Trophoblast cell (in vitro differentiated cells and primary cell): ENCODE results near the gene AAK1.

Source experiments
- DNase-seq, 2 donors: peaks; one replicate each; pipeline ENCODE4 v3.0.0-alpha.2; 2016
- H2AFZ ChIP-seq: 2 replicates; pipeline ENCODE4 v1.6.1; 2013; ENCODE audit warnings: low read length, moderate library complexity, mild to moderate bottlenecking; ENCODE audit not compliant: insufficient read depth, poor library complexity
- H2AK5ac ChIP-seq: 2 replicates; pipeline ENCODE4 v1.6.1; 2013; ENCODE audit warnings: mild to moderate bottlenecking, low read length
- H2BK120ac ChIP-seq: 2 replicates; pipeline ENCODE4 v1.6.1; 2013; ENCODE audit warnings: low read length, mild to moderate bottlenecking, moderate library complexity; ENCODE audit not compliant: insufficient read depth, poor library complexity
- H2BK12ac ChIP-seq: 2 replicates; pipeline ENCODE4 v1.6.1; 2013; ENCODE audit warnings: mild to moderate bottlenecking, low read length, moderate library complexity
- H2BK5ac ChIP-seq: 2 replicates; pipeline ENCODE4 v1.6.1; 2013; ENCODE audit warnings: low read length, low read depth, moderate library complexity, mild to moderate bottlenecking; ENCODE audit not compliant: poor library complexity
- H3K14ac ChIP-seq: 2 replicates; pipeline ENCODE4 v1.6.1; 2013; ENCODE audit warnings: mild to moderate bottlenecking, low read length
- H3K18ac ChIP-seq: 2 replicates; pipeline ENCODE4 v1.6.1; 2013; ENCODE audit warnings: mild to moderate bottlenecking, low read length
- H3K23ac ChIP-seq: 2 replicates; pipeline ENCODE4 v1.6.1; 2013; ENCODE audit warnings: low read length
- H3K27ac ChIP-seq: 2 replicates; pipeline ENCODE4 v1.5.1; 2013; ENCODE audit warnings: low read depth, mild to moderate bottlenecking, inconsistent platforms, low read length, moderate library complexity
- H3K27me3 ChIP-seq: 2 replicates; pipeline ENCODE4 v1.6.1; 2013; ENCODE audit warnings: inconsistent platforms, mild to moderate bottlenecking, low read length, moderate library complexity; ENCODE audit not compliant: insufficient read depth
- H3K36me3 ChIP-seq, 2 experiments: 1 replicate in 1 of 2; 2 replicates in 1 of 2; pipeline ENCODE4 v1.6.1; 2013; ENCODE audit warnings: low read length in 2 of 2, mild to moderate bottlenecking in 2 of 2, moderate library complexity in 1 of 2; ENCODE audit not compliant: insufficient read depth in 2 of 2, control insufficient read depth in 1 of 2
- H3K4ac ChIP-seq: 2 replicates; pipeline ENCODE4 v1.6.1; 2013; ENCODE audit warnings: low read depth, mild to moderate bottlenecking, low read length, moderate library complexity
- H3K4me1 ChIP-seq, 2 experiments: 1 replicate in 1 of 2; 2 replicates in 1 of 2; pipeline ENCODE4 v1.6.1; 2013; ENCODE audit warnings: low read length in 2 of 2, mild to moderate bottlenecking in 2 of 2, moderate library complexity in 1 of 2; ENCODE audit not compliant: insufficient read depth in 2 of 2, control insufficient read depth in 1 of 2
- H3K4me2 ChIP-seq: 2 replicates; pipeline ENCODE4 v1.6.1; 2013; ENCODE audit warnings: inconsistent platforms, mild to moderate bottlenecking, low read length, moderate library complexity
- H3K4me3 ChIP-seq: 2 replicates; pipeline ENCODE4 v1.5.1; 2013; ENCODE audit warnings: mild to moderate bottlenecking, low read depth, low read length, inconsistent platforms
- H3K79me1 ChIP-seq: one replicate; pipeline ENCODE4 v1.6.1; 2013; ENCODE audit warnings: low read length
- H3K79me2 ChIP-seq: 2 replicates; pipeline ENCODE4 v1.6.1; 2013; ENCODE audit warnings: low read length, mild to moderate bottlenecking; ENCODE audit not compliant: control insufficient read depth, insufficient read depth, poor library complexity
- H3K9ac ChIP-seq: 2 replicates; pipeline ENCODE4 v1.6.1; 2013; ENCODE audit warnings: mild to moderate bottlenecking, low read length
- H3K9me3 ChIP-seq: 2 replicates; pipeline ENCODE4 v1.6.1; 2013; ENCODE audit warnings: low read depth, mild to moderate bottlenecking, control low read depth, inconsistent platforms, low read length; ENCODE audit not compliant: insufficient read depth
- H4K12ac ChIP-seq: 2 replicates; pipeline ENCODE4 v1.6.1; 2013; ENCODE audit warnings: low read depth, mild to moderate bottlenecking, low read length, moderate library complexity
- H4K8ac ChIP-seq: 2 replicates; pipeline ENCODE4 v1.6.1; 2013; ENCODE audit warnings: low read depth, mild to moderate bottlenecking, low read length, moderate library complexity
- H4K91ac ChIP-seq: one replicate; pipeline ENCODE4 v1.6.1; 2013; ENCODE audit warnings: low read depth, mild to moderate bottlenecking, low read length, moderate library complexity
- whole genome bisulfite sequencing: extraction: QIAGEN DNeasy Blood & Tissue Kit; methylation state at CpG from one replicate; pipeline ENCODE4 v1.1.7; 2013; ENCODE audit warnings: missing lambda C conversion rate; ENCODE audit not compliant: insufficient read length, insufficient coverage; ENCODE audit errors: extremely low coverage; 5-methylcytosine and 5-hydroxymethylcytosine counted together

The AAK1 gene

DNA sequence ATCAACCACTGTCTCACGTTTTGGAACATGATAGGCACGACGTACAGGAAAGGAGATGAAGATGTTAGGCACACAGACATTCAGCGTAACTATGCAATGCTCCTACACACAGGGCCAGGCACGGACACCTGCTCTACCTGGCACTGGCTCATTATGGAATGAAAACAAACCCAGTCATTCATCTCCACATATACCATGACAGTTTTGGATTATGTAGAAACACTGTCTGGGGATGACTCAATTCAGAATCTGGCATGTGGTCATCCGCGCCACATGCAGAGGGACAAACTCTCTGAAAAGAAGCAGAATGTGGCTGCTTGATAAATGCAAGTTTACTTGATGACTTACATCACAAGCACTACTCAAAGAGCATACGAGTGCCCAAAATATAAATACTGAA is 176.8 kb downstream of the AAK1 start:
- H3K27me3 ChIP-seq = no peaks in the 10 kb centered on the region
- H2BK5ac ChIP-seq = no peak overlapping the region
- H3K27ac ChIP-seq = no peak overlapping the region
- no peak overlapping the region for H3K4me3 ChIP-seq
- no CpG with 5 or more reads among the region's 8 CpGs for WGBS
- no peak overlapping the region for H4K8ac ChIP-seq
- H3K79me1 ChIP-seq = peaks cover 2% of the 10 kb centered on the region
- H2BK120ac ChIP-seq = no peak overlapping the region
- H3K79me2 ChIP-seq = no peaks in the 10 kb centered on the region
- no peak overlapping the region for H2AFZ ChIP-seq
- no peak overlapping the region for H2BK12ac ChIP-seq
- no peak overlapping the region for H4K91ac ChIP-seq
- H3K14ac ChIP-seq = no peak overlapping the region
- no peak overlapping the region for H3K18ac ChIP-seq
- H2AK5ac ChIP-seq = no peak overlapping the region
- peaks cover 11 to 14% of the 10 kb centered on the region in 2 experiments for H3K36me3 ChIP-seq
- no peak overlapping the region for H3K4ac ChIP-seq
- H3K9me3 ChIP-seq = no peaks in the 10 kb centered on the region
- H3K23ac ChIP-seq = no peak overlapping the region
- peak in 1 of 2 donors; percentile 8 for DNase-seq
- H3K4me2 ChIP-seq = no peak overlapping the region
- H3K9ac ChIP-seq = no peak overlapping the region
- no peak overlapping the region for H4K12ac ChIP-seq
- no peaks in the 10 kb centered on the region for H3K4me1 ChIP-seq

DNA sequence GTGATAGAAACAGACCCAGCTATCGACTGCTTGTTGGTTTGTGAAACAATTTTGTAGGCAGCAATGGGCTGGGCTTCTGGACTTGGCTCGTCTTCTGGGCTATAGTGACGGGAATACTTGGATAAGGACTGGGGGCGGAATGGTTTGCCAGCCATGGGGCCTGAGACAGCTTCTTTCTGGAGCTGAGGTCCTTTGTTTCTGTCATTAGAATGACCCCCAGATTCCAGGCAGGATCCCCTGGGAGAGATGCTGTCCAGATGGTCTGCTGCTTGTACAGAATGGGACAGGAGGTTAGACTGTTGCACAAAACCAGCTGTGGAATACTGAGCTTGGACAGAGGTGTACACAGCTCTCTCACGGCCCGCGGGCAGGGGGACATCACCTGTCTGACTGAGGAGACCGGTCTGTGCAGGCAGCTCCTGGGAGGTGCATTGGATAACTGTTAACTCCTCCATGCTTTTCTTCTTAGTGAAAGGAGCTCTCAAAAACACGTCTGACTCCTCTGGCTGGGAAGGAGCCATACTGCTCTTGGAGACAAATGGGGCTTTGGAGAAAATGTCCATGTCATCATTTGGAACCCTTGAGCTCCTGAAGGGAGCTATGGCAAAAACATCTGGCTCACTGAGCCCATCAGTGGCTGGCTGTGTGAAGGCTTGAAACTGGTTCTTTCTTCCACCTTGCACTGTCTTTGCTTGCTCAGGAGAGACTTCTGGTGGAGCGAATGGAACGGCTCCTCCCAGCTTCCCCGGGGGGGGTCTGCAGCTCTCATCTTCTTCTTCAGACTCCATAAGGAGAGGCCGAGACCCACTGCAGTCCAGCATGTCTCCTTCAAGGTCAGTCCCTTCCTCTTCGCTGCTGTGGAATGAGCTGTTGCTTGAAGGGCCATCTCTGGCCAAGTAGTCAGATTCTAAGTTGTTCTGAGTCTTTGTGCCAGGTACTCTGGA is 177.8 kb downstream of the AAK1 start:
- DNase-seq = no peak

DNA sequence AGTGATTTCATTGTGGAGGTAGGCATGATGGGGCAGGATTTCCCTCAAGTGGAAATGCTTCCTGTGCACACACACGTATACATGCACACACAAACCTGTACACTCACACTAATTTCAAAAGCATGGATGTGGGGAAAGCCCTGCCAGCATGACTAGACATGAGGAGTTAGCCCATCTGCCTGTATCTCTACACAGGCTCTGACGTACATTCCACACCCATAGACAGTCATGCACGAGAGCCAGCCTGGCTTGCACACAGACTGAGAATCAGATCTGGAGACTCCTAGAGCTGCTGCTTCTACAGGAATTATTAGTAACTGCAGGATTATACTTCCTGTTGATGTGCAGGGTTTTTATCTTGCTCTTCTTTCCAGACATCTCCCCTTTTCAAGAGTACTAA is 179.0 kb downstream of the AAK1 start:
- Histone ChIP-seq H2AK5ac (no peak overlapping the region), H3K9me3 (no peaks in the 10 kb centered on the region), H3K14ac (no peak overlapping the region), H3K27ac (no peak overlapping the region), H4K8ac (no peak overlapping the region), H2BK12ac (no peak overlapping the region), H3K36me3 (peaks cover 11 to 14% of the 10 kb centered on the region in 2 experiments), H2BK120ac (no peak overlapping the region), H2BK5ac (no peak overlapping the region), H3K9ac (no peak overlapping the region), H4K91ac (no peak overlapping the region), H3K23ac (no peak overlapping the region), H2AFZ (no peak overlapping the region), H3K4me1 (no peaks in the 10 kb centered on the region), H3K4me2 (no peak overlapping the region), H4K12ac (no peak overlapping the region), H3K79me2 (no peaks in the 10 kb centered on the region), H3K79me1 (peaks cover 2% of the 10 kb centered on the region), H3K18ac (no peak overlapping the region), H3K27me3 (no peaks in the 10 kb centered on the region), H3K4ac (no peak overlapping the region), H3K4me3 (no peak overlapping the region)
- no CpG with 5 or more reads among the region's 3 CpGs for whole genome bisulfite sequencing
- DNase-seq = peak; percentile 81 to 82

More for the DNA sequence above, 177.8 kb downstream of the AAK1 start:
- Histone ChIP-seq H2BK120ac (no peak overlapping the region), H3K27ac (no peak overlapping the region), H3K23ac (no peak overlapping the region), H2AFZ (no peak overlapping the region), H3K4me1 (no peaks in the 10 kb centered on the region), H3K9me3 (no peaks in the 10 kb centered on the region), H3K4ac (no peak overlapping the region), H4K91ac (no peak overlapping the region), H3K4me3 (no peak overlapping the region), H2BK12ac (no peak overlapping the region), H3K79me2 (no peaks in the 10 kb centered on the region), H3K9ac (no peak overlapping the region), H3K36me3 (peaks cover 11 to 14% of the 10 kb centered on the region in 2 experiments), H3K4me2 (no peak overlapping the region), H3K18ac (no peak overlapping the region), H2AK5ac (no peak overlapping the region), H2BK5ac (no peak overlapping the region), H4K12ac (peak overlapping the region; percentile 44), H3K79me1 (peaks cover 2% of the 10 kb centered on the region), H4K8ac (no peak overlapping the region), H3K14ac (no peak overlapping the region), H3K27me3 (no peaks in the 10 kb centered on the region)
- no CpG with 5 or more reads among the region's 14 CpGs for WGBS

DNA sequence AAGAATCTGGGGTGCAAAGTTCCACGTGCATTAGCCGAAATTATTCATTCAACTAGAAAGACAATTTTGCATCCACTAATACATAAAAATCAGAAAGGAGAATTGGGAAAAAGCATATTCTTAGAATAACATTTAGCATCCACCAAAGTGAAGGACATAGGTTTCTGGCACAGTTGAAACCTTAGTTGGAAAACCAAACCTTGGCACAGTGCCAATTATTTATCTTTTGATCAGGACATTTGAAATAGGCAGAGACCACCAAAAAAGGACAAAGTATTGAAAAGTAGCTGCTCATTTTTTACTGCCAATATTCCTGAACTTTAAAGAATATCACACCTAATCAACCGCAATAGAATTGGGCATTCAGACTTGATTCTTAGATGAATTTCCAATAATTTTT is 180.8 kb downstream of the AAK1 start:
- Histone ChIP-seq H3K4ac (no peak overlapping the region), H4K91ac (no peak overlapping the region), H3K23ac (no peak overlapping the region), H2AFZ (no peak overlapping the region), H3K27me3 (no peaks in the 10 kb centered on the region), H3K9ac (no peak overlapping the region), H3K9me3 (no peaks in the 10 kb centered on the region), H3K27ac (no peak overlapping the region), H2BK120ac (no peak overlapping the region), H2AK5ac (no peak overlapping the region), H3K4me3 (no peak overlapping the region), H2BK12ac (no peak overlapping the region), H3K79me2 (no peaks in the 10 kb centered on the region), H4K8ac (no peak overlapping the region), H2BK5ac (no peak overlapping the region), H4K12ac (no peak overlapping the region), H3K4me2 (no peak overlapping the region), H3K14ac (no peak overlapping the region), H3K18ac (no peak overlapping the region), H3K79me1 (no peaks in the 10 kb centered on the region), H3K4me1 (no peaks in the 10 kb centered on the region), H3K36me3 (peaks cover 11 to 14% of the 10 kb centered on the region in 2 experiments)
- no peak for DNase-seq
- no CpG with 5 or more reads among the region's 3 CpGs for WGBS
